CD4-positive, alpha-beta T cell treated with Interleukin-17A for 4 hours (primary cell): ENCODE measurements around the gene TTLL7.
A peak's percentile ranks its signal among the peaks of the same experiment; 100 is the strongest.
"Not testable (repeated sequence)": the region's sequence is repeated elsewhere in the genome, so short reads cannot be mapped to it uniquely, and the experiment has no call there.

Experiments
- DNase-seq: peaks from one replicate; pipeline ENCODE4 v3.0.0-alpha.2; 2020; ENCODE audit warnings: mixed read lengths

Gene TTLL7

GRCh38 chr1:83994111-83994510 lies 4.8 kb downstream of the TTLL7 start:
- no peak for DNase-seq

DNA sequence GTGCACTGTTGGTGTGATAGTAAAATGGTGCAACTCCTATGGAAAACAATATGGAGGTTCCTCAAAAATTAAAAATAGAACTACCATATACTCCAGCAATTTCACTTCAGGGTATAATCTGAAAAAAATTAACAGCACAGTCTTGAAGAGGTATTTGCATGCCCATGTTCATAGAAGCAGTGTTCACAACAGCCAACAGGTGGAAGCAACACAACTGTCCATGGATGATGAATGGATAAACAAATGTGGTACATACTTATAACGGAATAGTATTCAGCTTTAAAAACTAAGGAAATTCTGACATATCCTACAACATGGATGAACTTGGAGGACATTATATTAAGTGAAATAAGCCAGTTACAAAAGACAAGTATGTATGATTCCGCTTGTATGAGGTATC lies 8.2 kb downstream of the TTLL7 start:
- DNase-seq: no peak

GRCh38 chr1:83985048-83985447 lies 13.9 kb downstream of the TTLL7 start:
- no peak for DNase-seq

- not testable (repeated sequence) for DNase-seq
These were observed 15.0 kb downstream of the TTLL7 start for GRCh38 chr1:83983918-83984317.

DNA sequence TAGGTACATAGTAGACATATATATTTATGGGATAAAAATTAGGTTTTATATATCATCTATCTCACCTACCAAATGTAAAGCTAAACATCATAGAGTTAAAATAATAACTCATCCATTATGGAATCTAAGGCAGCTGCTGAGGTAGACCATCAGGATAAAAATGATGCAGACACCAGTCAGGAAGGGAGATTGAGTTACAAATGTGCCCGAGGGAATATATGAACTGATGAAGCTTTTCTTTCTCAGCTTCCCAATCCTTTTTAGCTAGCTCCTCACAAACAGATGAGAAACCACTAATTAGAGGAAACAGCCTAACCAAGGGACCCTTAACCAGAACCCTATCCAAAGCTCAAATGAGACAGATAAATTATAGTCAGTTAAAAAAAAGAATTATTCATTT lies 20.9 kb downstream of the TTLL7 start:
- DNase-seq: no peak

DNA sequence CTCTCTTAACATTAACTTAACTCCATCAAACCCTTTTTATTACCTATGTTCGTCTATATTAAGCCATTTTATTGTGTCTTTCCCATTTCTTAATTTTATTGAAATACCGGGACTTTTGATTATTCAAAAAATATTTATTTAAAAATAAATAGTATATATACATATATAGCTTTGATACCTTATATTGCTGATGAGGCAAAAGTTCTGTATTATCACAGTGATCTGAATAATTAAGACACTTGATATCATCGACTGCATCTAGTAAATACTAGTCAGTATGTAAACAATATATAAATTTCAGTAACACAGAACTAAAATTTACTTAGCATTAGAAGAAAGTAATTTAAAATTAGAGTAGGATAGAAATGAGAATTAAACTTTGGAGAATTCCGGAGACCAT lies 22.0 kb downstream of the TTLL7 start:
- DNase-seq: no peak

DNA sequence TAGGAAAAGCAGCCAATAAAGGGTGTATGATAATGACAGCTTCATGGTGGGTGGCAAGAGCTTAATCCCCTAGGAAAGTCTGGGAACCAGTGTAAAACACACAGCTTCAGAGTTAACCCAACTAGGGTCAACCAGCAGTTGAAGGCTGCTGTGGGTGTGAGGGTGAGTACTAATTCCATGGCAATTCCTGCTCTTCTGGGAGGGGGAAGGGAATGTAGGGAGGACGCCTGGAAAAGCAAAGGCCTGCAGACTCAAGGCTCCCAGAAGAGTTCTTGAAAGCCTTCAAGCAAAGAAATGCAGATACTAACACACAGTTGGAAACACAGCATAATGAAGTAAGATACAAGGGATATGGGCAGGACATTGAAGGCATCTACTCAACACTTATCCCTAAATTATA lies 28.1 kb downstream of the TTLL7 start:
- no peak for DNase-seq

DNA sequence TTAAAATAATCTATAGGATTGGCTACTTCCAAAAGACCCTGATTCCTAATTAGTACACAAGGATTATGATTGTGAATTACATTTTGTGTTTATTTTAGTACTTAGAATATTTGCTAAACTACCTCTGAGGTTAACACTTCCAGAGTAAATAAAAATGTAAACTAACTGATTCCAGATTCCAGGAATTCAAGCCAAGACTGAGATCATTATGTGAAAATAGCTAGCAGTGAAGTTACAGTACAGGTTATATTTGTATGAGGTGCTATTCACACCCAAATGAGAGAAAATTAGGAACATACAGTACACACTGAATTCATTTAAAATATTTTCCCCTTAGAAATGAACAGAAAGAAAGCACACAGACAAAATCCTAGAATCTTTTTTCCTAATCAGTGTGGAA lies 28.8 kb downstream of the TTLL7 start:
- no peak for DNase-seq

DNA sequence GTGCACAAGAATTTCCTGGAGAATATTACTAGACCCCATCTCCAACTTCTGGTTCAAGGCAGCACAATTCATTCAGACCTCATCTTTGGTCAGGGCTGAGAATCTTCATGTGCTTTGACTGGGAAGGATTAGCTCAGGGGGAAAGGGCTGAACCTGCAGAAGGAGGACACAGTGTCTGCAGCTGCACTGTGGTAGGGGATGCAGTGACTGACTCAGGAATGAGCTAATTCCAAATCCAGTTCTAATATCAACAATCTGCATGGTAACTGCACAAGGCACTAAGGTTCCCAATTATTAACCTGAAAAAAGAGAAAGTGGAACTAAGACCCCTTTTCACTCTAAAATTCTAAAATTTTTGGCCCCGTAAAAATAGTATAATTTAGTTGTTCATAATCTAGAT lies 31.6 kb downstream of the TTLL7 start:
- DNase-seq: no peak

DNA sequence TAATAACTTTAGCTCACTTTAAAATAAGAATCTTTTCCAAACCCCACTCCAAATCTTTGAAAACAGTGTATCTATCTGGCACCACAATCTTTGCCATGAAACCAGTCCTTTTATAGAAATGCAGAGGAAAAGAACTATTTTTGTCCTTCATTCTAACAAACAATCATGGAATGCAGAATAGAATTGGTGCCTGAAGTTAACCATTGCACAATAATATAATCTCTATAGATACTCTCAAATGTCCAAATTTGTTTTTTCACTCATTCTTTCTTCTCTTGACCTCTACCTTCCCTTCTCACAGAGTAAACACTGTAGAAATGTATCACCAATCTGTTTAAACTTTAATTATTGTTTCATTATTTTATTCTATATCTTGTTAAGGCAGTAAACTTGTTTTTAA lies 34.8 kb downstream of the TTLL7 start:
- DNase-seq: no peak

DNA sequence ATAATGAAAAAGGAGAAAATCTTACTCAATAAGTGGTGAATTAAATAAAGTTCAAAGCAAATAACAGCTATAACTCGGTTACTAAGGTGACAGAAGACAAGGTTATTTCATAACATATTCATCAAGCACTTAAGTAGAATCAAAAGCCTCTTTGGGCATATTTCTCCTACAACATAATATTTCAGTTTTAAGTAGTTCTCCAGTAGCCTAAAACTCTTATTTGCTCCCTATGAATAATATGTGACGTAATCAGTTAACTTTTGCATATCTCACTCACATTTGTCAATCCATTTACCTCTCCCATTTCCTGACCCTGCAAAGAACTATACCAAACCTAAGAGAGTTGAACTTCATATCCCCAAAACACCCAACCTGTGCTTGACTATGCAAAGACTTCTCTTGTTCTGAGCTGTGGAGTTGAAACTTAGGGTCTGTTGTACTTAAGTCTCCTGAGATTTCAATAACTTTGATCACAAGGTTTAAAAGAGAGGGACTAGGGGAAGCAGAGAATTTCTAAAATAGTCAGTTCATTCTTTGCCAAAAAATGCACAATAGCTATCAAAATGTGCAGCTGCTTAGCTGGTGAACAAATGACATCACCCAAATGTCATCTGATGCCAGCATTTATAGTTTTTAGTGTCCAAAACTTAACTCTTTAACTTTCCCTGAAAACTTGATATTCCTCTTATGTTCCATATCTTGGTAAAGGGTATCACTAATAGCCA lies 37.2 kb downstream of the TTLL7 start:
- no peak for DNase-seq

GRCh38 chr1:83960669-83961277 lies 38.2 kb downstream of the TTLL7 start:
- no peak for DNase-seq

DNA sequence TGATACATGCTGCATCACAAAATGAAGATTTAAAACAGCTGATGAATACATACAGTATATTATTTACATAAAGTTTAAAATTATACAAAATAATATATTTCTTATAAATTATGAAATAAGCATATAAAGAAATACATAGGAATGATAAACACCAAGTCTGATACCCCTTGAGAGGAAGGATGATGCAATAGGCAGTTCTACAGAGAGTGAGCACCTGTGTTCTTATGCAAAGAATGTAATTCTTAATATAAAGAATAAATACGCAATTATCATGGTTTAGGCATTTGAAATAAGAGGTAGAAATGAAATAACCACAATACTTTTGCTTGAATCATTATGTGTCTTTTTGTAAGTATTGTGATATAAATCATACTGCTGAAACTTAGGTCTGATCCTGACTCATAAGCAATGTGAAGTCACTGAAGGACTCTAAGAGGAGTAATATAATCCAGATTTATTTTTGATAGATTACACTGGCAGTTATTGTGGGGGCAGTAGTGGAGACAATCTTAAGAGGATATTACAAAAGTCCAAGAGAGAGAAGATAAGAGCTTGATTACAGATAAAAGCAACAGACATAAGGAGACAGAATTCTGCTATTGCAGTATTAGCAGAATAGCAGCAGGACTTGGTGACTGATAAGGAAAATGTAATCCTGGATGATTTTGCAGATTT lies 39.0 kb downstream of the TTLL7 start:
- DNase-seq: no peak

DNA sequence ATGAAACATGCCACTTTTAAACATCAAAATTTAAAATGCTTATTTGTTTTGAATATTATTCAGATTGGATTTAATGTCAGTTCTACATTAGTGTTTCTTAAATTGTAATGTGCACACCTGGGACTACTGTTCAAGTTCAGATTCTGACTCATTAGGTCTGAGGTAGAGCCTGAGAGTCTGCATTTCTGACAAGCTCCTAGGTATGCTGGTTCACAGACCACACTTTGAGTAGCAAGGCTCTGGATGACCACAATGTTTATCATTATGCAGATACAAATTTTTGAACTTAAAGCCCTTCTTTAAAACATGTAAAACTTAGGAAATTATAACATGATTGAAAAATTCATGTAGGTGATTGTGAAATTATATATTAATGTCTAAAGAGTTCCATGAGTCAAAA lies 40.2 kb downstream of the TTLL7 start:
- no peak for DNase-seq

DNA sequence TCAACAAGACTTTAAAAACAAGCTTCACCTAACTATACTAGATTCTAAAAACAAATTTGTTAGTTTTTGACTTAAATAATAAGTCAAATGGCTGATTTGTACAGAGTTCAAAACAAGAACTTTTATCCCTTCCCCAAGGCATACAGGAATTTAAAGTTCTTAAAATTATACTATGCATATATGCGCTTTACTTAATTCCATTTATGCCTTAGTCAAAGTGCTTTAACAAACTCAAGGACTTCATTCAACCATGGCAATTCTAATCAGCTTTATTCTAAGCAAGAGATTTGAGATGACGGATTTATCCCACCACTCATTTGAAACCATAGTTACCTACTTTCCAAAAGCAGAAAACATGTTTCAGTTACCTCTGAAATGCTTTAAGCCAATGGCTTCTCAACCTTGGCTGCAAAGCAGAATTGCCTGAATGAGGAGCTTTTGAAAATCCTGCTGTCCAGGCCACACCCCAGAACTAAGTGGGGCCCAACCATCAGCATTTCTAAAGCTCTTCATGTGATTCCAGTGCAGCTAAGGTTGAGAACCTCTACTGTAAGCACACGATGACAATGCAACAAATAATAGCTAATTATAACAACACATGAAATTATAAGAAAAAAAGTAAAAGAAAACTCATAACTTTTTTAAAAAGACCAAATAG lies 44.6 kb downstream of the TTLL7 start:
- no peak for DNase-seq

- DNase-seq: no peak
These were observed 48.7 kb downstream of the TTLL7 start for GRCh38 chr1:83950106-83950661.

DNA sequence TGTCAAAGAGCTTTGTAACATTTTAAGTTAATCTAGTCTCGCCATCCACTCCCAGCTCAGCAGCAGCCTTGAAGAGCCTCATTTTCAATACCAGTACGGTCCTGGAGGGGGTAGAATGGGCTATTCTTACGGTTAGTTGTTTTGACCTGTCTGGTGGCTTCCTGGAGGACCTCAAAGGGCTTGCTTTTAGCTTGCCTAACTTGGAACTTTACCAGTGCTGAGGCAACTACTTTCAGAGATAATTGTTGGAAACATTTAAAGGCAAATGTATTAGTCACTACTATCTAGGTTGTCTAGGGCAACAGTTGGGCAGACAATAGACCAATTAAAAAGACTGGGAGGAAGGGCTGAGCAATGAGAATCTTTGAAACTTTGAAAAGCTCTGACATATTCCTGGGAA lies 56.0 kb downstream of the TTLL7 start:
- no peak for DNase-seq

DNA sequence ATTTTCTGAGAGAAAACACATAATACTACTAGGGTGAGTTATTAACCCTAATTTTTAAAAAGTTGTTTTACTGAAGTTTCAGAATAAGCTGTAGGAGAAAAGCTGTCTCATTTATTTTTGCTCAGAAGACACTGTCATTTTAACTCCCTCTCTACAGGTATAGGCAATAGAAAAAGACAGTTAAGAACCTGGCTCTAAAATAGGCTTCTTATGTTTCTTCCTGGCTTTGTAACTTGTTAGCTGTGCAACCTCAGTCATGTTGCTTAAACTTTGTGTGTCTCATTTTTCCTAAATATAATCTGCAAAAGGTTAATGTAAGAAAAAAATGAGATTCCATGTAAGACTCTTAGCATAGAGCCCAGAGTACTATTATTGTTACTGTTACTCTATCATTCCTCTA lies 64.4 kb downstream of the TTLL7 start:
- no peak for DNase-seq

- DNase-seq: no peak
These were observed 66.2 kb downstream of the TTLL7 start for GRCh38 chr1:83932693-83933092.

DNA sequence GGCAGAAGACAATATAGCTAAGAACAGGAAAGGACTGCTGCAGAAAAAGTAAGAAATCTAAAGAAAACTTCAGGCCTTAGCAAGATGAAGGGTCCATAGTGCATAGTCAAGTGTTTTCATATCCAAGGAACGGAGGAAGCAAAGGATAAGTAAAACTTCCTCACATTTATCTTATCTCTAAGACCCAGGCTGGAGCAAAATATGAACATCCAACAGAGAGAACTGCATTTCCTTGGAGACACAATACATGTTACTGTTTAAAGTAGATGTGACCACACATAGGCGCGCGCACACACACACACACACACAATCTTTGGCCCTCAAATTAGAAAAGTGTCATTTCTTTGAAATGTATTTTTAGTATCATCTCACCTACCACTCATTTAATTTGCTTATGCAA lies 66.7 kb downstream of the TTLL7 start:
- DNase-seq: no peak

DNA sequence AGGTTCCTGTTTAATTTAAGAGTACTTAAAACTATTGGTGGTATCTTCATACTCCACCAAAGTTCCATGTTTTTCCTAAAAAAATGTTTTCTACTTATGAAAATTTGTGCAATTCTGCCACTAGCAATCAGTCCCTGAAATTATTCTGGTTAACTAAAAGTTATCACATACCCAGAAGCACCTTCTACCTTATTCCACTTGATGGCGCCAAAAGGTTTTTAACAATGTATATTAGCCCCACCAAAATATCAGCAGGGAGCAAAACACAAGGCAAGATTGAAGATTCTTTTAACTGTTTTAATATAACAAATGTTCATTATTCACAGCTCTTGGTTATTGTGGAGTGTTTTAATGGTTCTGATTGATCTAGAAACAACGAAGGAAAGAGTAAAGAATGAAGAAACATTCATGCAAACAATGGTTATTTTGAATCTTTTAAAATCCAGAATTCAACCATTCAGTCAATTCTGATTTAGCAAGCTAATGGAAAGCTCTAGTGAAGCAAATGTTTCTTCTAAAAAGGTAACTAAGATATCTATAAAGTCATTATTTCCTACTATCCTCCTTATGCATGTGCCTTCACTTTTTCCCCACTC lies 67.2 kb downstream of the TTLL7 start:
- DNase-seq: peak; percentile 18

DNA sequence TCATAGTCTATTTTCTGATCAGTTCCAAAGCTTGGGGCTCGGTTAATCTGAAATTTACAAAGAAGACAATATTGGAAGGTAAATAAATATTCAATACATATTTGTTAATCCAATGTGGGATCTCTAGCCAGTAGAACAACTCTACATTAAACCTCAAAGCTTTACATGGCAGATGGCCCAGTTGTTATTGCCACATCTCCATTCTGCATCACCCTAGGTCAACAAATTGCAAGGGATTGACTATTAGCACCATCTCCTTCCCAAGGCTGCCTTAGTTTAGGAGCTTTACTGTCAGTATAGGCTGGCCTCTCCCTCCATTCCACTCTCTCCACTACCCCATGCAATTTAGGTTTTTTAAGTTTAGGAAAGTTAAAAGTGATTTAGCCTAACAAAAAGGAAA lies 69.7 kb downstream of the TTLL7 start:
- no peak for DNase-seq

DNA sequence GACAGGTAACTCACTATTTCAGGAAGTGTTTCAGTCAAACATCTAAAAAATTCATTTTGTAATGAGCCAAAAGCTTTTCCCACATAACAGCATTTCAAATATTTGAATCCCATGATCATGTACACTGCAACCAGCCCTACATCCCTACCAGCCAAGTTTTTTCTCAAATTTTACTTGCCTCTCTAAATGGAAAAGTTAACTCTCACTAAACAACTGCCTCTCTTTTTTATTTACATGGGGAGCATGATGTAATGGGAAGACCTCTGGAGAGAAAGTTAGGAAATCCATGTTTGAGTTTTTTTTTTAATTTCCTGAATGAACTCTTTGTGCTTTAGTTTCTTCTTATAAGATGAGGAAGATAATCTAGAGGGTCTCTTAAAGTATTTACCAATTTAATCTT lies 70.5 kb downstream of the TTLL7 start:
- DNase-seq: no peak
